ENCODE data around the gene GAS2L2.

GAS2L2 gene

GRCh38 chr17:35717475-35717874, 35.6 kb downstream of the GAS2L2 start:
- no peak overlapping the region for H3K27ac ChIP-seq (ENCODE audit: low read length)
- no peaks in the 10 kb centered on the region for H3K27me3 ChIP-seq (ENCODE audit: low read depth, low read length)
- H3K36me3 ChIP-seq (replicated peaks; ENCODE audit: low read depth, low read length), result peaks cover 9% of the 10 kb centered on the region
- H3K9ac ChIP-seq (ENCODE audit: low read length), result no peak overlapping the region
- H3K9me3 ChIP-seq (ENCODE audit: insufficient read depth, low read length), result no peaks in the 10 kb centered on the region
- TF ChIP-seq EZH2phosphoT487 (IDR thresholded peaks at IDR 0.05; ENCODE audit: low read depth), result no peak
- no peak for TF ChIP-seq CTCF (IDR thresholded peaks at IDR 0.05; ENCODE audit: low read depth, low read length)
- no peaks in the 10 kb centered on the region for H3K79me2 ChIP-seq (ENCODE audit: low read length)
- no peak overlapping the region for H3K4me2 ChIP-seq (ENCODE audit: low read length)
- no peak overlapping the region for H3K4me3 ChIP-seq (ENCODE audit: low read length)
- no peak overlapping the region for H2AFZ ChIP-seq (ENCODE audit: low read depth, low read length)
- peaks cover 4% of the 10 kb centered on the region; the same call in 1 of the 2 replicates for H4K20me1 ChIP-seq (ENCODE audit: insufficient read depth, low read length)
- H3K4me1 ChIP-seq (ENCODE audit: low read length), result no peaks in the 10 kb centered on the region

- TF ChIP-seq CTCF (IDR thresholded peaks at IDR 0.05; ENCODE audit: low read depth, low read length) (no peak), EZH2phosphoT487 (IDR thresholded peaks at IDR 0.05; ENCODE audit: low read depth) (no peak)
- Histone ChIP-seq H3K9me3 (ENCODE audit: insufficient read depth, low read length) (no peaks in the 10 kb centered on the region), H3K79me2 (ENCODE audit: low read length) (no peaks in the 10 kb centered on the region), H3K9ac (ENCODE audit: low read length) (no peak overlapping the region), H2AFZ (ENCODE audit: low read depth, low read length) (no peak overlapping the region), H3K4me3 (ENCODE audit: low read length) (no peak overlapping the region), H4K20me1 (ENCODE audit: insufficient read depth, low read length) (peaks cover 4% of the 10 kb centered on the region; the same call in 1 of the 2 replicates), H3K27me3 (ENCODE audit: low read depth, low read length) (no peaks in the 10 kb centered on the region), H3K27ac (ENCODE audit: low read length) (no peak overlapping the region), H3K36me3 (replicated peaks; ENCODE audit: low read depth, low read length) (peaks cover 9% of the 10 kb centered on the region), H3K4me1 (ENCODE audit: low read length) (no peaks in the 10 kb centered on the region), H3K4me2 (ENCODE audit: low read length) (no peak overlapping the region)
Measured at GRCh38 chr17:35716897-35717465, 36.1 kb downstream of the GAS2L2 start.

GRCh38 chr17:35716173-35716572, 36.9 kb downstream of the GAS2L2 start:
- no peaks in the 10 kb centered on the region for H3K27me3 ChIP-seq (ENCODE audit: low read depth, low read length)
- TF ChIP-seq EZH2phosphoT487 (IDR thresholded peaks at IDR 0.05; ENCODE audit: low read depth) (no peak), CTCF (IDR thresholded peaks at IDR 0.05; ENCODE audit: low read depth, low read length) (no peak)
- H3K4me2 ChIP-seq (ENCODE audit: low read length), result no peak overlapping the region
- H3K9ac ChIP-seq (ENCODE audit: low read length), result no peak overlapping the region
- H3K4me1 ChIP-seq (ENCODE audit: low read length), result no peaks in the 10 kb centered on the region
- H3K27ac ChIP-seq (ENCODE audit: low read length), result no peak overlapping the region
- no peak overlapping the region for H3K4me3 ChIP-seq (ENCODE audit: low read length)
- no peak overlapping the region for H2AFZ ChIP-seq (ENCODE audit: low read depth, low read length)
- H3K9me3 ChIP-seq (ENCODE audit: insufficient read depth, low read length), result no peaks in the 10 kb centered on the region
- no peaks in the 10 kb centered on the region for H3K79me2 ChIP-seq (ENCODE audit: low read length)
- peaks cover 7% of the 10 kb centered on the region for H3K36me3 ChIP-seq (replicated peaks; ENCODE audit: low read depth, low read length)
- H4K20me1 ChIP-seq (ENCODE audit: insufficient read depth, low read length), result peaks cover 4% of the 10 kb centered on the region; the same call in 1 of the 2 replicates

DNA sequence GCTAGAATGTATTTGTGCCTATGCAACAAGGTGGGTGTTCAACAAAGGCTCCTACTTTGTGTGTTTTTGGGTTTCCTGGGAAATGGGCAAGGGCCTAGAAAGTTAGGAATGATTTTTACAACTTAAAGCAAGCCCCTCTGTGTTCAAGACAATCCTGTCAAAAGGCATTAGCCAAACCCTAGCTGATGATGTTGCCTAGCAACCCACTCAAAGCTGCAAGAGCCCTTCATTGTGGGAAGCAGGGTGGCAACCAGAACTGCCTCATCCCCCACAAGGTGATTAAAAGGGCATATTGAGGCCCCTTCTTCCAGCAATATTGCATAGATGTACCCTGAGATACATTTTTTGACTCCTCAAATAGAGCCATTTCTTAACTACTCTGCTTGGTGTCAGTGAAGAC, 37.6 kb downstream of the GAS2L2 start:
- no peak overlapping the region for H3K9ac ChIP-seq (ENCODE audit: low read length)

More for the DNA sequence above, 37.6 kb downstream of the GAS2L2 start:
- Histone ChIP-seq H3K4me1 (ENCODE audit: low read length) (no peaks in the 10 kb centered on the region), H3K79me2 (ENCODE audit: low read length) (no peaks in the 10 kb centered on the region), H3K9me3 (ENCODE audit: insufficient read depth, low read length) (no peaks in the 10 kb centered on the region), H3K4me3 (ENCODE audit: low read length) (no peak overlapping the region), H3K27me3 (ENCODE audit: low read depth, low read length) (no peaks in the 10 kb centered on the region), H3K27ac (ENCODE audit: low read length) (no peak overlapping the region), H3K36me3 (replicated peaks; ENCODE audit: low read depth, low read length) (peaks cover 10% of the 10 kb centered on the region), H4K20me1 (ENCODE audit: insufficient read depth, low read length) (peaks cover 4% of the 10 kb centered on the region; the same call in 1 of the 2 replicates), H3K4me2 (ENCODE audit: low read length) (no peak overlapping the region), H2AFZ (ENCODE audit: low read depth, low read length) (no peak overlapping the region)
- TF ChIP-seq EZH2phosphoT487 (IDR thresholded peaks at IDR 0.05; ENCODE audit: low read depth) (no peak), CTCF (IDR thresholded peaks at IDR 0.05; ENCODE audit: low read depth, low read length) (no peak)
